HEK293T (cell line): Measurements from ENCODE around the gene LRBA.

Experiments used
- CTCF ChIA-PET: fragments of 350-600 bp; formaldehyde crosslinking; extraction: SDS; loops from one replicate; lab custom pipeline; 2021; ENCODE audit warnings: antibody characterized with exemption, inconsistent platforms; lab: Yijun Ruan, JAX
- POLR2A ChIA-PET: fragments of 350-600 bp; formaldehyde crosslinking; extraction: SDS; loops from one replicate; lab custom pipeline; 2020; ENCODE audit warnings: antibody characterized with exemption, inconsistent platforms; lab: Yijun Ruan, JAX
- DNase-seq: peaks from one replicate; pipeline ENCODE4 v3.0.0; 2012; ENCODE audit warnings: mixed read lengths; ENCODE audit errors: extremely low spot score
- ARNT ChIP-seq: fragments of 450-650 bp; IDR thresholded peaks from 2 replicates; pipeline ENCODE4 v1.6.1; 2017; ENCODE audit warnings: mild to moderate bottlenecking
- BHLHE40 ChIP-seq: fragments of 450-650 bp; IDR thresholded peaks from 2 replicates; pipeline ENCODE4 v1.6.1; 2016; ENCODE audit warnings: mild to moderate bottlenecking, moderate library complexity, borderline replicate concordance
- CTBP1 ChIP-seq: fragments of 450-650 bp; IDR thresholded peaks from 2 replicates; pipeline ENCODE4 v1.6.1; 2016; ENCODE audit warnings: borderline replicate concordance
- ELF4 ChIP-seq: fragments of 450-650 bp; IDR thresholded peaks from 2 replicates; pipeline ENCODE4 v1.6.1; 2017; ENCODE audit warnings: antibody characterized with exemption
- FOXA1 ChIP-seq: fragments of 450-650 bp; IDR thresholded peaks from 2 replicates; pipeline ENCODE4 v1.6.1; 2016; ENCODE audit warnings: mild to moderate bottlenecking
- FOXK2 ChIP-seq: fragments of 450-650 bp; IDR thresholded peaks from 2 replicates; pipeline ENCODE4 v1.6.1; 2016; ENCODE audit warnings: mild to moderate bottlenecking
- FOXM1 ChIP-seq: fragments of 450-650 bp; IDR thresholded peaks from 2 replicates; pipeline ENCODE4 v1.6.1; 2017; ENCODE audit warnings: mild to moderate bottlenecking, borderline replicate concordance
- HDGF ChIP-seq: fragments of 450-650 bp; IDR thresholded peaks from 2 replicates; pipeline ENCODE4 v1.6.1; 2017; ENCODE audit warnings: antibody characterized with exemption, borderline replicate concordance
- L3MBTL2 ChIP-seq: fragments of 450-650 bp; conservative IDR thresholded peaks from 2 replicates; pipeline ENCODE4 v1.6.1; 2016; ENCODE audit warnings: mild to moderate bottlenecking
- LEF1 ChIP-seq: fragments of 450-650 bp; IDR thresholded peaks from 2 replicates; pipeline ENCODE4 v1.6.1; 2017; ENCODE audit warnings: mild to moderate bottlenecking, borderline replicate concordance
- NFRKB ChIP-seq: fragments of 450-650 bp; IDR thresholded peaks from 2 replicates; pipeline ENCODE4 v1.6.1; 2016; ENCODE audit warnings: mild to moderate bottlenecking, moderate library complexity
- PKNOX1 ChIP-seq: fragments of 450-650 bp; IDR thresholded peaks from 2 replicates; pipeline ENCODE4 v1.6.1; 2016
- SP1 ChIP-seq: fragments of 450-650 bp; IDR thresholded peaks from 2 replicates; pipeline ENCODE4 v1.6.1; 2017
- SUZ12 ChIP-seq: fragments of 450-650 bp; IDR thresholded peaks from 2 replicates; pipeline ENCODE4 v1.6.1; 2016; ENCODE audit warnings: mild to moderate bottlenecking
- TARDBP ChIP-seq: fragments of 450-650 bp; IDR thresholded peaks from 2 replicates; pipeline ENCODE4 v1.6.1; 2016
- ZNF384 ChIP-seq: fragments of 450-650 bp; IDR thresholded peaks from 2 replicates; pipeline ENCODE4 v1.6.1; 2016

The LRBA gene

GRCh38 chr4:150581641-150582051 lies 433.4 kb downstream of the LRBA start:
- POLR2A ChIA-PET: no interaction called here
- DNase-seq: no peak
- CTCF ChIA-PET: no interaction called here

GRCh38 chr4:150581056-150581605 lies 434.0 kb downstream of the LRBA start:
- POLR2A ChIA-PET: no interaction called here
- no peak for TF ChIP-seq SUZ12
- TF ChIP-seq NFRKB: no peak
- no peak for TF ChIP-seq CTBP1
- TF ChIP-seq FOXK2: no peak
- no peak for TF ChIP-seq L3MBTL2
- no peak for TF ChIP-seq ELF4
- TF ChIP-seq FOXM1: no peak
- TF ChIP-seq PKNOX1: no peak
- no peak for TF ChIP-seq LEF1
- CTCF ChIA-PET: no interaction called here
- DNase-seq: no peak

More at GRCh38 chr4:150581641-150582051, 433.4 kb downstream of the LRBA start:
- TF ChIP-seq FOXK2: no peak
- no peak for TF ChIP-seq HDGF
- TF ChIP-seq ZNF384: no peak
- TF ChIP-seq FOXA1: no peak
- no peak for TF ChIP-seq TARDBP
- TF ChIP-seq LEF1: no peak
- no peak for TF ChIP-seq PKNOX1
- TF ChIP-seq L3MBTL2: no peak
- TF ChIP-seq ELF4: no peak

GRCh38 chr4:150580306-150580705 lies 434.8 kb downstream of the LRBA start:
- POLR2A ChIA-PET: interaction anchor here (0.8 to 1.0 kb wide), 3 partner anchors 11 to 546 kb away, joined by 3 read pairs; no protein-coding TSS in a partner anchor
- CTCF ChIA-PET: interaction anchor here (0.6 to 1.2 kb wide), 3 partner anchors 85 to 362 kb away, joined by 3 to 4 read pairs (median 3); no protein-coding TSS in a partner anchor
- DNase-seq: no peak
- TF ChIP-seq FOXA1 (no peak), ARNT (no peak), NFRKB (no peak), CTBP1 (no peak), SP1 (no peak)

- ChIA-PET CTCF (interaction anchor here (0.5 to 1.2 kb wide), 4 partner anchors 84 to 545 kb away, joined by 3 to 4 read pairs (median 3); no protein-coding TSS in a partner anchor), POLR2A (interaction anchor here (0.8 to 1.0 kb wide), 3 partner anchors 12 to 546 kb away, joined by 3 read pairs; no protein-coding TSS in a partner anchor)
- DNase-seq: peak; percentile 55
- TF ChIP-seq FOXK2 (no peak), BHLHE40 (no peak), ZNF384 (no peak), L3MBTL2 (peak; percentile 90), CTBP1 (no peak)
Measured at GRCh38 chr4:150579551-150580234, 435.4 kb downstream of the LRBA start.

GRCh38 chr4:150578745-150579501 lies 436.2 kb downstream of the LRBA start:
- DNase-seq: peak; percentile 31
- ChIA-PET POLR2A (interaction anchor here (1.0 kb wide), 1 partner anchor 13 kb away, joined by 3 read pairs; no protein-coding TSS in a partner anchor), CTCF (interaction anchor here (0.5 to 1.2 kb wide), 2 partner anchors 83 to 544 kb away, joined by 3 to 4 read pairs; no protein-coding TSS in a partner anchor)
- TF ChIP-seq BHLHE40: no peak
- TF ChIP-seq PKNOX1: no peak
- TF ChIP-seq CTBP1: no peak
- TF ChIP-seq ZNF384: no peak
- TF ChIP-seq FOXM1: no peak
- no peak for TF ChIP-seq ARNT
- TF ChIP-seq HDGF: no peak
- no peak for TF ChIP-seq FOXK2
- no peak for TF ChIP-seq ELF4
- TF ChIP-seq SP1: no peak
- TF ChIP-seq NFRKB: no peak
- no peak for TF ChIP-seq SUZ12
- TF ChIP-seq TARDBP: no peak
- no peak for TF ChIP-seq LEF1

GRCh38 chr4:150577796-150578195 lies 437.3 kb downstream of the LRBA start:
- no peak for DNase-seq
- TF ChIP-seq BHLHE40: no peak
- CTCF ChIA-PET: no interaction called here
- POLR2A ChIA-PET: no interaction called here
